Hematopoietic multipotent progenitor cell treated with erythropoietin and hydrocortisone succinate and interleukin-3 and kit ligand, for 4 days (in vitro differentiated cells): ENCODE results near the gene PTPRD.

Experiments used
- DNase-seq: peaks from one replicate; pipeline ENCODE4 v3.0.0-alpha.2; 2015

PTPRD gene

GRCh38 chr9:8265281-8265680 is 2347.5 kb downstream of the PTPRD start:
- no peak for DNase-seq
